AG04450 (cell line): ENCODE data around the gene DNMT3L. TPM values are rescaled to one million over a fixed set of nuclear protein-coding genes. Genes with fewer than 3 reads are reported as not detected.

Experiments
- CTCF ChIA-PET: fragments of 300-600, 350-600 bp; formaldehyde crosslinking; extraction: SDS; loops from one replicate; lab custom pipeline; 2022; ENCODE audit warnings: antibody characterized with exemption, inconsistent platforms; lab: Charles Lee
- POLR2A ChIA-PET: fragments of 350-600 bp; formaldehyde crosslinking; extraction: SDS; loops from one replicate; lab custom pipeline; 2021; ENCODE audit warnings: antibody characterized with exemption, inconsistent platforms; lab: Yijun Ruan, JAX
- DNase-seq: peaks from one replicate; pipeline ENCODE4 v3.0.0-alpha.2; 2011; ENCODE audit warnings: low read depth, low spot score
- H3K27ac ChIP-seq: one replicate; pipeline ENCODE4 v1.5.1; 2012; ENCODE audit warnings: low read depth, low read length, control low read depth
- H3K27me3 ChIP-seq: one replicate; pipeline ENCODE4 v1.6.0; 2012; ENCODE audit warnings: low read length; ENCODE audit not compliant: control insufficient read depth, insufficient read depth
- H3K4me3 ChIP-seq: 2 replicates; pipeline ENCODE4 v1.5.1; 2011; ENCODE audit warnings: mild to moderate bottlenecking, low read depth, low read length, control low read depth
- H3K9me3 ChIP-seq: 2 replicates; pipeline ENCODE4 v1.5.1; 2012; ENCODE audit warnings: low read length; ENCODE audit not compliant: control insufficient read depth, insufficient read depth
- polyA plus RNA-seq: library from polyadenylated mRNA; depleted of rRNA; stranded (reverse); fragments of >200 nt; gene quantifications from 2 replicates; pipeline ENCODE4 v1.2.3, GENCODE V29; 2011
- TF ChIP-seq, protein P1 (sequence below): IDR thresholded peaks from 2 replicates; pipeline ENCODE4 v1.5.1; 2011; ENCODE audit warnings: low read depth, low read length, control low read depth, inconsistent platforms

DNMT3L gene
- polyA plus RNA-seq, 1 experiment, result not detected

DNA sequence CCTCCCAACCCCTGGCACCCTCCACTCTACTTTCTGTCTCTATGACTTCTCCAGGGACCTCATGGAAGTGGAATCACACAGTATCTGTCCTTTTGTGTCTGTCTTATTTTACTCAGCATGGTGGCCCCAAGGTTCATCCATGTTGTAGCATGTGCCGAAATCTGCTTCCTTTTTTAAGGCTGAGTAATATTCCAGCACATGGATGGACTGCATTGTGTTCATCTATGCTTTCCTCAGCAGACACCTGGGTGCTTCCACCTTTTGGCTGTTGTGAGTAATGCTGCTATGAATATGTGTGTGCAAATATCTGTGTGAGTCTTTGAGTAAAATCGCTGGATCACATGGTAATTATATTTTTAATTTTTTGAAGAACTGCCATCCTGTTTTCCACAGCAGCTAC is 36.6 kb upstream of the DNMT3L start:
- no peak for DNase-seq
- peaks cover 3% of the 10 kb centered on the region for H3K27me3 ChIP-seq
- no peaks in the 10 kb centered on the region for H3K9me3 ChIP-seq
- ChIA-PET POLR2A (interaction anchor here (0.7 kb wide), 1 partner anchor 11 kb away, joined by 4 read pairs; no protein-coding TSS in a partner anchor), CTCF (interaction anchor here (1.7 to 2.4 kb wide), 2 partner anchors 30 to 40 kb away, joined by 6 to 8 read pairs; no protein-coding TSS in a partner anchor)
- H3K27ac ChIP-seq, result no peak overlapping the region
- no peak overlapping the region for H3K4me3 ChIP-seq
- TF ChIP-seq, protein P1, sequence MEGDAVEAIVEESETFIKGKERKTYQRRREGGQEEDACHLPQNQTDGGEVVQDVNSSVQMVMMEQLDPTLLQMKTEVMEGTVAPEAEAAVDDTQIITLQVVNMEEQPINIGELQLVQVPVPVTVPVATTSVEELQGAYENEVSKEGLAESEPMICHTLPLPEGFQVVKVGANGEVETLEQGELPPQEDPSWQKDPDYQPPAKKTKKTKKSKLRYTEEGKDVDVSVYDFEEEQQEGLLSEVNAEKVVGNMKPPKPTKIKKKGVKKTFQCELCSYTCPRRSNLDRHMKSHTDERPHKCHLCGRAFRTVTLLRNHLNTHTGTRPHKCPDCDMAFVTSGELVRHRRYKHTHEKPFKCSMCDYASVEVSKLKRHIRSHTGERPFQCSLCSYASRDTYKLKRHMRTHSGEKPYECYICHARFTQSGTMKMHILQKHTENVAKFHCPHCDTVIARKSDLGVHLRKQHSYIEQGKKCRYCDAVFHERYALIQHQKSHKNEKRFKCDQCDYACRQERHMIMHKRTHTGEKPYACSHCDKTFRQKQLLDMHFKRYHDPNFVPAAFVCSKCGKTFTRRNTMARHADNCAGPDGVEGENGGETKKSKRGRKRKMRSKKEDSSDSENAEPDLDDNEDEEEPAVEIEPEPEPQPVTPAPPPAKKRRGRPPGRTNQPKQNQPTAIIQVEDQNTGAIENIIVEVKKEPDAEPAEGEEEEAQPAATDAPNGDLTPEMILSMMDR, result 0 out of 2 replicates have a peak, but pooled peaks have one; percentile 13

DNA sequence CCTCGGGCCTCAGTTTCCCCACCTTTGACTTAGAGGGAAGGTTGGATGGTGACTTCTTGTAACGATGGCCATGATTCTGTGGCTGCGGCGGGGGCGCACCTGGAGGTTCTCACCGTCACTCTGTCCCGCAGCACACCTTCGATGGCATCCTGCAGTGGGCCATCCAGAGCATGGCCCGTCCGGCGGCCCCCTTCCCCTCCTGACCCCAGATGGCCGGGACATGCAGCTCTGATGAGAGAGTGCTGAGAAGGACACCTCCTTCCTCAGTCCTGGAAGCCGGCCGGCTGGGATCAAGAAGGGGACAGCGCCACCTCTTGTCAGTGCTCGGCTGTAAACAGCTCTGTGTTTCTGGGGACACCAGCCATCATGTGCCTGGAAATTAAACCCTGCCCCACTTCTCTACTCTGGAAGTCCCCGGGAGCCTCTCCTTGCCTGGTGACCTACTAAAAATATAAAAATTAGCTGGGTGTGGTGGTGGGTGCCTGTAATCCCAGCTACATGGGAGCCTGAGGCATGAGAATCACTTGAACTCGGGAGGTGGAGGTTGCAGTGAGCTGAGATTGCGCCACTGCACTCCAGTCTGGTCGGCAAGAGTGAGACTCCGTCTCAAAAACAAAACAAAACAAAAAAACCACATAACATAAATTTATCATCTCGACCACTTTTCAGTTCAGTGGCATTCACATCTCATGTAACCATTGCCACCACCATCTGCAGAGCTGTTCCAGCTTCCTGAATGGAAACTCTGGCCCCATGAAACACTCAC is 36.0 kb upstream of the DNMT3L start:
- CTCF ChIA-PET, result interaction anchor here (1.7 to 2.4 kb wide), 2 partner anchors 30 to 40 kb away, joined by 6 to 8 read pairs; no protein-coding TSS in a partner anchor
- Histone ChIP-seq H3K9me3 (no peaks in the 10 kb centered on the region), H3K27ac (no peak overlapping the region), H3K27me3 (peaks cover 3% of the 10 kb centered on the region), H3K4me3 (no peak overlapping the region)
- TF ChIP-seq, protein P1, result peak; percentile 71
- DNase-seq, result peak; percentile 48
- POLR2A ChIA-PET, result no interaction called here

DNA sequence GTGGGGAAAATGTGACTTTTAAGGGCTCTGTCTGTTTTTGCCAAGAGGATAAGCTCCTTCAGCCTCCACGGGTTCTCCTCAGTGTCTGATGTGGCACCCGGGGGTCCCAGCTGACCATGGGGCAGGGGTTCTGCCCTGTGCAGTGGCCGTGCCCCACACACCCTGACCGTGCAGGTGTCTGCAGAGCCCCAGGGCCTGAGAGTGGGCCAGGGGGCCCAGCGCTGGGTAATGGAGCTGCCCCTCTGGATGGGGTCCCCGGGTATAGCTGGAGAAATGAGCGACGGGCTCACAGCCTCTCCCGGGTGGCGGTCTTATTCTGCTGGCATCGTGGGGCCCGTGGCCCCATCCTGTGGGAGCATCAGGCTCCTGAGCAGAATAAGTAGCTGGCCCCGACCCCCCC is 35.2 kb upstream of the DNMT3L start:
- ChIA-PET CTCF (interaction anchor here (1.7 to 2.4 kb wide), 2 partner anchors 29 to 41 kb away, joined by 6 to 8 read pairs; no protein-coding TSS in a partner anchor), POLR2A (no interaction called here)
- H3K4me3 ChIP-seq, result no peak overlapping the region
- TF ChIP-seq, protein P1, result no peak
- no peaks in the 10 kb centered on the region for H3K9me3 ChIP-seq
- no peak overlapping the region for H3K27ac ChIP-seq
- no peak for DNase-seq
- H3K27me3 ChIP-seq, result peaks cover 3% of the 10 kb centered on the region

DNA sequence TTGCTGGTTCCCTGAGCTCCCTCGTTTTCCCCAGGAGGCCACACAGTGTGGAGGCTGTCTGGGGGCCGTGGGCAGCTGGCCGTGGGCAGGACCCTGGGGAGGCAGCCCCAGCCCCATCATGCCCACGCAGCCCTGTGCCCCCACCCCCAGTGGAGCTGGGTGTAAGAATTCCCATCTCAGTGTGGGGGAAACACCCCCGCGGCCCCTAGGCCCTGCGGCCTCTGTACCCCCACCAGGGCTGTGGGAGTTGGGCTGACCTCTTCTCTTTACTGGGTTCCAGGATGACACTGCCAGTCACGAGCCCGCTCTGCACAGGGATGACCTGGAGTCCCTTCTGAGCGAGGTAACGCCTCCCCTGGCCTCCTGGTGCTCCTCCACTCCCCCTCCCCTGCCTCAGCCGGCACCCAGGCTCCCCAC is 34.4 kb upstream of the DNMT3L start:
- DNase-seq, result no peak
- no peaks in the 10 kb centered on the region for H3K9me3 ChIP-seq
- TF ChIP-seq, protein P1, result no peak
- POLR2A ChIA-PET, result interaction anchor here (0.5 kb wide), 1 partner anchor 9 kb away, joined by 6 read pairs; no protein-coding TSS in a partner anchor
- no peak overlapping the region for H3K27ac ChIP-seq
- H3K4me3 ChIP-seq, result no peak overlapping the region
- peaks cover 3% of the 10 kb centered on the region for H3K27me3 ChIP-seq
- CTCF ChIA-PET, result interaction anchor here (1.3 kb wide), 1 partner anchor 8 kb away, joined by 4 read pairs; no protein-coding TSS in a partner anchor

DNA sequence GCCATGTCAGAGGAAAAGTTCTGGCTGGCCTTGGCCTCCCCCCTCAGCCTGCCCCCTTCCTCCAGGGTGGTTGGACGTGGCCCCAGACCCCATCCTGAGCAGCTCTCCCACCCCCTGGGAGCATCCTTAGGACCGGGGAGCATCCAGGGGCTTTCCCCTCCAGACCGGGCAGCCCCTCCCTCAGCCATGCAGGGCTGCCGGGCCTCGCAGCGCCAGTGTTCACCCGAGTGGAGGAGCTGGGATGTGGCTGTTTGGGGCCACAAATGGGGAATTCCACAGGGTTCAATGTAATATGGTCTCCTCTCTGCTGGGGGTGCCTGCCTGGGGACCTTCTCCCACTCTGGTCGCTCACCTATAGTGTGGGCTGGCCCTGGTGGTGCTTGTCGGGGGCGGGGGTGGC is 33.9 kb upstream of the DNMT3L start:
- TF ChIP-seq, protein P1, result no peak
- no peak for DNase-seq
- CTCF ChIA-PET, result interaction anchor here (1.3 kb wide), 1 partner anchor 9 kb away, joined by 4 read pairs; no protein-coding TSS in a partner anchor
- no peak overlapping the region for H3K27ac ChIP-seq
- no peak overlapping the region for H3K4me3 ChIP-seq
- POLR2A ChIA-PET, result interaction anchor here (0.5 kb wide), 1 partner anchor 9 kb away, joined by 6 read pairs; no protein-coding TSS in a partner anchor
- H3K27me3 ChIP-seq, result peaks cover 7% of the 10 kb centered on the region
- no peaks in the 10 kb centered on the region for H3K9me3 ChIP-seq
